ENCODE data around the gene TCF7.

The TCF7 gene

DNA sequence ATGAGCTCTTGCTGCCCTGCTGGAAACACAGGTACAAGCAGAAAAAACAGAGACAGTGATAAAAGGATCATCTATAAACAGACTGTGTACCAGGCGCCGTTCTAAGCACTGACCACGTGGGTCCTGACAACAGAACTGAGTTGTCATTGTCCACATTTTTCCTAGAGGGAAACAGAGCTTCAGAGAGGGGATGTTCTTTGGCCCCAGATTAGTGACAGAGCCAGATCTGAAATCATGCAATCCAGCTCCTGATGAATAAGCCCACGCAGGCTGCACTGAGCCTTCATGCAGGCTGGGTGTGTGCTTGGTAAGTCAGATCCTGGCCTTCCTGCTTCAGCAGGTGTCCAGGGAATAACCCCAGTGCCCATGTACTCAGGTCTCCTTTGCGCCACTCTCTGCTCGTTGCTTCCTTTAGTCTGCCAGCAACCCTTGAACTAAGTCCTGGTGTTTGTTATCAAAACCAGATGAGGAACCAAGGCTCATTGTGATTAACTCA is 22.8 kb upstream of the TCF7 start:
- DNase-seq: no peak

DNA sequence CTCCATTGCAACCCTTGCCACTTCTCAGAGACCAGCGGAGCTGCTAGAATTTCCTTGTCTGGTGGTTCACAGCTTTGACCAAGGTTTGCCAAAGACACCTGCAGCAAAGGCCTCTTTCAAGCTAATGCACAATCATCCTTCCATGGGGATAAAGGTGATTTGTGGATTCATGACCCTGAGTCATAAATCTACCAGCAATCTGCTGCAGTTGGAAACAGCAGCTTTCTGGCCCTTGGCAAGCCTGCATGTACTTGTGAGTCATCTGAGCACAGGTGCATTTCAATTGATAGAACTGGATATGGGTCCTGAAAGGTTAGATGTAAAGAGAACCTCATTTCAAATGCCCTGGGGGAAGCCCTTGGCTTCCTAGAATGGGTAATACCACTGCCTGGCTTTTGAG is 21.6 kb upstream of the TCF7 start:
- DNase-seq: peak; percentile 38

DNA sequence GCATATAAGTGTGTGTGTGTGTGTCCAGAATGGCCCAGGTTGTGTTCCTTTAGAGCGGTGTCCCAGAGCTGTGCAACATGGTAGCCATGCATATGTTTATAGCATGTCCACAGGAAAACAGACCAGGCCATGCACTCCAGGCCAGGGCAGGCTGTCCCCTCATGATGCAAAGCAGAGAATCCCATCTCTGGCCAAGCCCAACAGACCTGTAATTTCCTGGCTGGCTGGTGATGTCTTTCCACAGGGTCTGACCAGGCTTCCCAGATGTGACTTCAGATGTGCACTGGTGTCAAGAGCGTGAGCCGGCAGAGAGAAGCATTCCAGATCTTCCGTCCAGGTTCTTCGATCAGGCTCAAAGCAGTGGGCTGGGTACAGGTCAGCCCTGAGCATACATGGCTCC is 21.1 kb upstream of the TCF7 start:
- DNase-seq: no peak

DNA sequence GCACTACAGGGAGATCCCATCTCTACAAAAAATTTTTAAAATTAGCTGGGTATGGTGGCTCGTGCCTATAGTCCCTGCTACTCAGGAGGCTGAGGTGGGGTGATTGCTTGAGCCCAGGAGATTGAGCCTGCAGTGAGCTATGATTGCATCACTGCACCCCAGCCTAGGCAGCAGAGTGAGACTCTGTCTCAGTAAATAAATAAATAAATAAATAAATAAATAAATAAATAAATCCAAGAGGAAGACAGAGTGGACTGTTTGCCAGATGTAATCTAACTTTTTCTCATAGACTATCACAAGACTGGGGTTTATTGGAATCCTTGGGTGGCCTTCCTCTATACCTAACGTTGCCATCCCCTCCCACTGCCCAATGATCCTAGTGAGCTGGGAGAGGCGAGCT is 19.2 kb upstream of the TCF7 start:
- no peak for DNase-seq

DNA sequence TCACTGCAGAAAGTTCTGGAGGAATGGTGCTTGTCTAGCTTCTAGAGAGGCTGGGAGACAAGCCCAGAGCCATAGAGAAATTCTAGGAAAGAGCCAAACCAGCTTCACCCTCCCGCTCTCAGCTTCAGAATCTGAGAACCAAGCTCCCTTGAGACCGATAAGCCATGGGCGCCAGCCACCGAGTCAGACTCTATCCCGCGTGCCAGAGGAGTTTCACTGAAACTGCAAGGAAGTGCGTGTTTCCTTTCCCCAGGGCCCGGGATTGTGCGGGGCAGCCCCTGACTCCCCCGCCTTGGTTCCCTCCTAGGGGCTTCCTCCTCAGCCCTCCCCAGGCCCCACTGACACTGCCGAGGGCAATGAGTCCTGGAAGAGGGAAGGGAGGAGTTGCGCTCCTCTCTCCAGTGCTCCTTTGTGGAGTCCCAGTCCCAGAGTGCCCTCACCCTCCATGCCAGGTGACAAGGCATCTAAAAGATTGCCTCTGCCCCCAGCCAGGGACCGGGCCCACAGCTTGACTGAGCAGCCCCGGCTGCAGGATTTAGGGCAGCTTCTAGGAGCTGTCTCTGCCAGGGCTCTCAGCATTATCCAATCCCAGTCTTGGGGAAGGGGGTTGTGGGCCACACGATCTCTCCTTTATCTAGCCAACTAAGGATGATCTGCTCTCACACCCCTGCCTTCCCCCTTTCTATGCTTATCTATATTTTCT is 18.4 kb upstream of the TCF7 start:
- no peak for DNase-seq

DNA sequence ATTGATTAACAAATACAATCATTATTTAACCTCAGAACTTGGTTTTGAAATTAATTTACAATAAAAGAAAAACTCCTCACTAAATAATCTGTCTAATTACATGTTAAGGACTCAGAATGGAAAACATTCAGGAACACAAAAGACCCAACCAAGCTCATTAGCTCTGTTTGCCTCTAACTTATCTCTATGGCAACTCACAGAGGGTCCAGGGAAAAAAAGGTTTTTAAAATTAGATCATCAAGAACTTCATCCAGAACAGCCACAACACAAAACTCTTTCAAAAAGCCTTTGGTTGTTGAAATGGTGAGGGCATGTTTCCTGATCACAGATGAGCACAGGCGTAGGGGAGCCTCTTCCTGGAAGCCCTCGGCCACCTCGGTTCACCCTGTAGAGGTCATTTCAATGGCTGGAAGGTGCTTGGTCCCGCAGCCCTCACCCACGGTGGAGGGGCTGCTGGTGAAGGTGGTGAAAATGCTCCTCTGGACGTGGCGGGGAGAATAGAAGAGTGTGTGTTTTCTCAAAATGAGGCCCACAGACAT is 17.2 kb upstream of the TCF7 start:
- DNase-seq: no peak

DNA sequence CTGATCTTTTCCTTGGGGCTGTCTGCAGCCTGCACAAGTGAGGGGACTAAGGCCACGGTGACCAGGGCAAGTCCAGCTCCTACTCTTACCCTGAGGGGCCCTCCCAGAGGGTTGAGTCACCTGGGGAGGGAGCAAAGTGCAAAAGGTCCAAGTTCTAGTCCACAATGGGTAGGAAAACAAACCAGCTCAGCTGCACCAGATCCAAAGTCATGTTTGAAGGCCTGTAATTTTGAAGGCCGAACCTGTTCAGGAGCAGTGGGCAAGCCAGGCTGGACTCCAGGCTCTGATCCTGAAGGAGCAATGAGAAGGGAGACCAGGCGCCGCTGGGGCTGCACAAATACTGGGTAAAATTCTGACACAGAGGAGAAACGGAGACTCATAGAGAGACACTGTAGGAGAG is 15.8 kb upstream of the TCF7 start:
- DNase-seq: no peak

DNA sequence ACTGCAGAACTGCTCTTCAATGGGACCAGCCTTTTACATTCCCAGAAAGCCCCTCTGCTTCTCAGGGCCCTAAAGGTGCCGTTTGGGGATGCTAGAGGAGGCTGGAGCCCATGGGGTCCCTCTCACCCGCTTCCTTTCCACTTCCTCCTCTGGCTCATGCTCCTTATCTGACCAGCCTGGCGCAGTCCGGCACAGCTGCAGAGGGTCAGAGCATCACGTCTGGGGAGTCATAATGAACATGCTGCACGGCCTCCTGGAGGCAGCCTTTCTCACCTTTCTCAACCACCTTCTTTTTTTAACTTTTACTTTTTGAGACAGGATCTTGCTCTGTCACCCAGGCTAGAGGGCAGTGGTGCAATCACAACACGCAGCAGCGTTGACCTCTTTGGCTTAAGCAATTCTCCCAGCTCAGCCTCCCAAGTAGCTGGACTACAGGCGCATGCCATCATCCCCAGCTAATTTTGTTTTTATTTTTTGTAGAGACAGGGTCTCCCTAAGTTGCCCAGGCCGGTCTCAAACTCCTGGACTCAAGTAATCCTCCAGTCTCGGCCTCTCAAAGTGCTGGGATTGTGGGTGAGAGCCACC is 15.1 kb upstream of the TCF7 start:
- no peak for DNase-seq

DNA sequence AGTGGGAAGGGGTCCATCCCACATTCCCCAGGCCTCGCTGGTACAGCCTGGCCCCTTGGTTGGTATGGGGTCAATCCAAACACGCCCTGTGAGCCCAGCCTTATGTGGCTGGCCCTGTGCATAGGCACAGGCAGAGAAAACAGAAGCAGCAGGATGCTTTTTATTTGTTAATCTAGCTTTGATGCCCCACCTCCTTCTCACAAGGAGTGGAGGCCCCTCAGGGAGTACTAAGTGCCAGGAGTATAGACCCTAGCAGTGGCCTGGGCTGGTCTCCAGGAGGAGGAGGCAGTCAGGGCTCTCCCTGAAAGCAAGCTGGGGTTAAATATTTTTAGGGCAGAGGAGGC is 14.6 kb upstream of the TCF7 start:
- no peak for DNase-seq

DNA sequence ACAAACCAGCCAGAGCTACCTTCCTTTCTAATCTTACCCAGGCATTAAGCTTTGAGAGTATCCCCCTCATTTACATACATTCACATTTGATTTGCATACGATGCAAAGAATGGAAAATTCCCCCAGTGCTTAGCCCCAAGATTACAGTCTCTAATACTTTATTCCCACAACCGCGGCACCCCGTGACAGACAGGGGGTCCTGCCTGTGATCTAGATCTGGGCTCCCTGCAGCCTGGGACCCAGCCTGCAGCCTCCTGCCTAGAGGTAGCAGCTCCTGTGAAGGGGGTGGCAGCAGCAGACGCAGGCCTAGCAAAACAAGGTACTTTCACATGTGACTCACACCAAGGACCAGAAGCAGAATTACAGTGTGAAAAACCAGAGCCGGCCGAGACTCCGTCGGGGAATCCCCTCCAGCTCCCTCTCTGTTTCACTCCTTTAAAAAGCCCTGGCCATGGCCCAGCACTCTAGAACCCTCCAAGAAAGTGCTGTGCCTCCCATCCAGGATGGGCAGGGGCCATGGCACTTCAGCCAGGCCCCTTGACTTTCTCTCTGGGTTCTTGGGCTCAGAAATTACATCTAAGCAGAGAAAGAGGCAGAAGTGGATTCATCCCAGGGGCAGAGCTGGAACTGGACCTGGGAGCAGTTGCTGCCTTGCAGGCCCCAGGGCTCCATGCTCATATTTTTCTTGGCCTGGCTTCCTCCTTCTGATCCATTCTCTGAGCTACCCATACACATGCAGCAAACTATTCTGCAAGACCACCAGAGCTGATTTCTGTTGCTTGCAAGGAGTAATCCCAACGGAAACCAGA is 14.0 kb upstream of the TCF7 start:
- peak; percentile 78 for DNase-seq

DNA sequence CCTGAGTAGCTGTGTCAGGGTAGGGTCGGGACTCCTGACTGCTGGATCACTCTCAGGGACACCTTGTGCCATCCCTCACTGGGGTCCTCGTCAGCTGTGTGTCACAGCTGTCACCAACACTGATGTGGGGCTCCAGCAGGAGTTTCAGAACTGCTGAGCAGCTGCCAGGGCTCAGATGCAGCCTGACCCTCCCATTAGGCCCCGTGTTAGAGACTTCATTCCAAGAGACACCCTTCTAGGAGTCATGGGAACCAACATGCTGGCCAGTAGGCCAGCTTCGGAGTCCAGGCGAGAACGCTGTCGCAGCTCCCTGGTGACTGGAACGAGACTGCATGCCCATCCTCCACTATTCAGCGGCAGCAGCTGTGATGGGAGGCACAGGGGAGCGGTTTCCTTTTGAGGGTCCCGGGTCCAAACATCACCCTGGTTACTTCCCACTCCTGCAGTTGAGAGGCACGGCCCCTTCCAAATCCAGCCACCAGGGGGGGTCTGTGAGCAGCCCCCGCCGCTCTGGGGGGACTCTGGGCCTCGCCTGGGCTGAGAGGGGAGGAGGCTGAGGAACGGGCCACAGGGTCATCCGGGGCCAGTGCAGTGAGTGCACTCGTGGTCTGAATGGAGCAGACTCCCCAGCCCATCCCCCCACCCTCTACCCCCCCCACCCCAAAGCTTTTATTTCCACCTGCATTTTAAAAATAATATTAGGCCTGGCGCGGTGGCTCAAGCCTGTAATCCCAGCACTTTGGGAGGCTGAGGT is 12.6 kb upstream of the TCF7 start:
- DNase-seq: no peak

DNA sequence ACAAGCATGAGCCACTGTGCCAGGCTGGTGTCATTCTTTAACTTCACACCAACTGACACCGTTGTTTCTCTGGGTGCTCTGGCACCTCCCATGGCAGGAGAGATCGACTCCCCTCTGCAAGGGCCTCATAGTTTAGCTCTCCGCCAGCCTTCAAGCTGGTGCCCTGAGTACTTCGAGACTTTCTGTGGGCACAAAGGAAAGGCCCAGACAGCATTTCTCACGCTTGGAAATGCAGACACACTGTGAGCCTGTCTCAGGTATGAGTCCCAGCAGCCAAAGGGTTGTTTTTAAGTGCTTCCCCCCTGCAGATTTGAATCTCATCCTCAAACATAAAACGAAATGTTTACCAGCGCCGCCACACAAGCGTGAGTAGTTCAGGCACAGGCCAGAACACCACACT is 11.1 kb upstream of the TCF7 start:
- no peak for DNase-seq

DNA sequence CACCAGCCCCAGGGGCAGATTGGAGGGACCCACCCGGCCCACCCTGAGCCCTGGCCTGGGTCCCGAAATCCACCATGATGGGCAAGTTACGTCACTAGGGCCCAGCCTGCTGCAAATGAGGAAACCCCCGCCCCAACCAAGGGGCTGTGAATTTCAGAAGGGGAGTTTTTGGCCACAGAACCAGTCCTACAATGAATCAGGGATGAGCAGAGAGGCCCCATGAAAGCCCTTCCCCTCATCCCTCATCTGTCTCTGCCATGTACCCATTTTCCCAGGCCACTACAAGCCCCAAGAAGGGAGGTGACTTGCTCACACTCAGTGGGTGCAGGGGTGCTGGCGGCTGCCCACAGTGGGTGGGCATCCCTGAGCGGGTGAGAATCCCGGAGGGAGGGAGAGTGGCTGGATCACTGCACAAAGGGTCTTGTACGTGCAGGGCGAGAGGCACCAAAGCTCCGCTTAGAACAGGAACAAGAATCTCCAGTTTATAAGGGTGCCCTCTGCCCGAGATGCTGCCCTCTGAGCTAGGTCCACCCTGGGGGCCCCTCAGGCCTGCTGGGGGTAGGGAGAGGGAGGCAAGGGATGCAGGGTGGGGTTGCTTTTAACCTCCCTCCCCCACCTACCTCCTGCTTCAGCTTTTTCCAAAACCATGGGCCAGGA is 10.4 kb upstream of the TCF7 start:
- no peak for DNase-seq

DNA sequence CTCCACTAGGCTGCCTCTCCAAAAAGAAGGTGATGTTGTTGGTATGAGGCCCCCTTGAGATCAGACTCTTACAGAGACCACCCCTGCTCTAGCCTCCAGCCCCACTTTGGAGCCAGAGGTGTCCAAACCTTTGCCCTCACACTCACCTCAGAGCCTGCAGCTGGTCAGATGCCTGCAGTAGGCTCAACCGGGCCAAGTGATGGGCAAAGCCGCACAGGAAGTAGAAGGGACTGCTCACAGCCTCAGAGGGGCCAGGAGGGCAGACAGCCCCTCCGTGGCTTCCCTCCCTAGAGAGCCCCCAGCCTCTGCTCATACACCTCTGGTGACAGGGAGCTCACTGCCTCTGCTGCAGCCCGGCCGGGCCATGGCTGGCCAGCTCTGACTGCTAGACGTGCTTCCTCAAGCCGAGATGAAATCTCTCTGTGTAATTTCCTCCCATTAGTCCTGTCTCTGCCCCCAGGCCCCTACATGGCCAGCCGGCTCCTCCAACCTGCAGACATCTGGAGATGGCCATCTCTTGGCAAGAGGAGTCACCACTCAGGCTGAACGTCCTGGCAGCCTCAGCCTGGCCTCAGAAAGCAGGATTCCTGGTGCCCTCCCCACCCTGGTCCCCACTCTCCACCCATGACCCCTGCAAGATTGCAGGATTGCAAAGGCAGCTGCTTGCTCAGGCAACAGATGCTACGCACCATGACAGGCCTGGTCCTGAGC is 7.3 kb upstream of the TCF7 start:
- DNase-seq: no peak

DNA sequence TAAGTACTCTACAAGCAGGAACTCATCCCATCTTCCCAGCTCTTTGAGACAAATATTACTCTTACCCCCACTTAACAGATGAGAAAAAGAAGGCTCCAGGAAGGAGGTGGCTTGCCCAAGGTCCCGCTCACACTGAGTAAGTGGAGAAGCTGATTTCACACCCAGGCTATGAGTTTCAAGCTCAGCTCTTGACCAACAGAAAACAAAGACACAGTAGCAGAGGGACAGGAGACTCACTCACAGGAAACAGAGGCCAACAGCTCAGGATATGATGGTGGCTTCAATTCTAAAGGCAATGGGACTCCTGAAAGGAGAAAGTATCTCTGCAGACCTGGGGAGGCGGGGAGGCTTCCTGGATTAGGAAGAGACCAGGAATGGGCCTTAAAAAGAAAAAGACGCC is 6.7 kb upstream of the TCF7 start:
- DNase-seq: no peak

DNA sequence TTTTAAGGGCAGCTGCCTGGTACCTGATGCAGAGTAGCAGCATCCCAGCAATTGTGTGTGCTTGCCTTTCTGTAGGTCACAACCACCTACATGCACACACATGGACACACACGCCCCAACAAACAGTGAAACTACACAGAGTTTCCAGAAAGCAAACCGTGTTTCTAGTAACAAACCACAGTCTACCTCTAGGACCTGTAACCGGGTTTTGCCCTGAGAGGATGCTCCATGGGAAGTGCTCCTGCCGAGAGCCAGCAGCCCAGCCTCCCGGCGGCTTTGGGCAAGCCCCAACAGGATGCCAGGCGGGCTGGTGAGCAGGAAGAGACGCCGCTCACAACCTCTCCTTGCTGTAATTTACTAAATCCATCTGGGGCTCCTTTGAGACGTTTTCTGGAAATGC is 4.1 kb upstream of the TCF7 start:
- no peak for DNase-seq

DNA sequence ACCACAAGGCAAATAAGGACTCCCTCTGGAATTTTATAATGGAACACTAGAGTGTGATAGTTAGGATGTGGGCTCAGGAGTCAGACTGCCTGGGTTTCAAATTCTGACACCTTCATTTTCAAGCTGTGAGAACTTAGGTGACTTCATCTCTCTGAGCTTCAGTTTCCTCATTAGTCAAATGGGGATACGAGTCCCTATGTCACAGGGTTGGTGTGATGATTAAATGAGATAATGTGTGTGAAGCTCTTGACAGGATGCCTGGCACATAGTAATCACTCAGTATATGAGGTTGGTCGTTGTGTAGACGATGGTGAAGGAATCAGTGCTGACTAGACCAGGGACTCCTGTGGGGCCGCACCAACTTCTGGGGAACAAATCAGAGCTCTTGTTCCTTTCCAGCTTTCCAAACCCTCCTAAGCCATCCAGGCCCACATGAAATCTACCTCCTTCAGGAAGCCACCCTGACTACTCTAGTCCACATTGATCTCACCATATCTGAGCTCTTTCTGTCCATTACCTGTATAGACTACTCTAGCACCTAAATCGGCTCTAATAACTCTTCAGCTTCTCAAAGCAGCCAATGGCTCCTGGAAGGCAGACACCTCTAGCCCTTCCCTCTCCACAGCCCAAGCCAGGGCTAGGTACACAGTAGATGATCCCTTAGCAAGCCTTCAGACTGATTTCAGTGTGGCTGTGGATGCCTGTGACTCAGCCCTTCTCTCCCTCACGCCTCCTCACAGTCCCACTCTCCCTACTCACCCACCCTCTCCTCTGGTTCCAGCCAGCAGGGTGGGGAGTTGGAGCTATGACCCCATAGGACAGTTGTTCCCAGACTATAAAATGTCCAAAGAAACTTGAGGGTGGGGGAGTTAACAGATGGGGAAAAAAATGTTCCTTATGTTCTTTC is 2.5 kb upstream of the TCF7 start:
- DNase-seq: peak; percentile 49

DNA sequence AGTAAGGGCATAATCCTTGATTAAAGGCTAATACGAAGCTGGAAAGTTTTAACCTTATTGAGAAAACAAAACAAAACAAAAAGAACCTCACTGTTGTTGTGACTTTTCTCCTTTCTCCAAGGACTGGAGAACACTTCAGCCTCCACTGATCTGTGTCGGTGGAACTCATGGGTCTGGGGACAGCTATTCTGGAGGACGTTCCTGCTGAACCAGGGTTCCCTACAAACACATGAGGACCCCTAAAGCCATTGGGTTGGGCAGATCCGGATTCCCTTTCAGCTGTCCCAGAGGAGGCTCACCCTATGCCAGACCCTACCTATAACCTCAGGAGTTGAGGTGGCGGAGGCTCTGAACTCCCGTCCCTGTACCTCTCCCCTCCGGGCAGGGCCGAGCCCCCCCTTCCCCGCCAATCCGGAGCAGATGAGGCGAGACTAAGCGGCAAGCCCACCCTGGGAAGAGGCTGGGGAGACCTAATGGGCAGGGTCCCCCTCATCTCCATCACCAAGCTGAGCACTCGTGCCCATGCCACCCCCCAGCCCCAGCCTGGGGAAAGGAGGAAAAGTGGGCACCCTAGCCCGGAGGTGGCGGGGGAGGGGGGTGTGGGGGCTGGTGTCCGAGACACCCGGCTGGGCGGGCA is 1.6 kb upstream of the TCF7 start:
- DNase-seq: no peak

DNA sequence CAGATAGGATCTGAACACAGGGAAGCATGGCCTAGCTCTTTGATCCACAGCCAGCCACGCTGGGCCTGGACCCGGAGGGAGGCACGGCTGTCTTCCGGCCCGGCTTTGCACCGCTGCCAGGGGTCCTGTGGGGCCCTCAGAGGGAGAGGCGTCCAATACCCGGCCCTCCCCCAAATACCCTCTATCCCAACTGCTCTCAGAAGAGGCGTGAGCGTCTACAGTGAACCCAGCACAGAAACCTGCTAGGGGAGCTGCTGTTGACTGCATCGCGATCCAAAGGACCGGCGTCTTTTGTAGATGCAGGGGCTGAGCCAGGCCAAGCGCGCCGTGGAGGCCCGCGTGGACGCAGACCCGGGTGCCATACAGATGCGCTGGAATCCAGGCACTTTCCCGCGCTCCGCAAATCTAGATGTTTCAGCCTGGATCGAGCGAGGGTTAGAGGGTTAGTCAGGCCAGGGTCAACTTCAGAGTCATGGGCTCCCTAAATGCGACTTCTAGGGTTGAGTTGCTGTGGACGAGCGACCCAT is 1.1 kb upstream of the TCF7 start:
- DNase-seq: no peak

Measured in NCI-H226 (cell line).